Stimulated activated CD4-positive, alpha-beta T cell treated with anti-CD3 and anti-CD28 coated beads, Interleukin-15, amount 100 ng/mL, for 1 hour (primary cell): ENCODE measurements around the gene MYO7B.

ENCODE experiments used
- DNase-seq, 2 donors: peaks; one replicate each; pipeline ENCODE4 v3.0.0-alpha.2; 2020; ENCODE audit warnings: low read depth in 1 of 2, low spot score in 1 of 2

The MYO7B gene

GRCh38 chr2:127635380-127636237, 100.1 kb downstream of the MYO7B start:
- no peak for DNase-seq

DNA sequence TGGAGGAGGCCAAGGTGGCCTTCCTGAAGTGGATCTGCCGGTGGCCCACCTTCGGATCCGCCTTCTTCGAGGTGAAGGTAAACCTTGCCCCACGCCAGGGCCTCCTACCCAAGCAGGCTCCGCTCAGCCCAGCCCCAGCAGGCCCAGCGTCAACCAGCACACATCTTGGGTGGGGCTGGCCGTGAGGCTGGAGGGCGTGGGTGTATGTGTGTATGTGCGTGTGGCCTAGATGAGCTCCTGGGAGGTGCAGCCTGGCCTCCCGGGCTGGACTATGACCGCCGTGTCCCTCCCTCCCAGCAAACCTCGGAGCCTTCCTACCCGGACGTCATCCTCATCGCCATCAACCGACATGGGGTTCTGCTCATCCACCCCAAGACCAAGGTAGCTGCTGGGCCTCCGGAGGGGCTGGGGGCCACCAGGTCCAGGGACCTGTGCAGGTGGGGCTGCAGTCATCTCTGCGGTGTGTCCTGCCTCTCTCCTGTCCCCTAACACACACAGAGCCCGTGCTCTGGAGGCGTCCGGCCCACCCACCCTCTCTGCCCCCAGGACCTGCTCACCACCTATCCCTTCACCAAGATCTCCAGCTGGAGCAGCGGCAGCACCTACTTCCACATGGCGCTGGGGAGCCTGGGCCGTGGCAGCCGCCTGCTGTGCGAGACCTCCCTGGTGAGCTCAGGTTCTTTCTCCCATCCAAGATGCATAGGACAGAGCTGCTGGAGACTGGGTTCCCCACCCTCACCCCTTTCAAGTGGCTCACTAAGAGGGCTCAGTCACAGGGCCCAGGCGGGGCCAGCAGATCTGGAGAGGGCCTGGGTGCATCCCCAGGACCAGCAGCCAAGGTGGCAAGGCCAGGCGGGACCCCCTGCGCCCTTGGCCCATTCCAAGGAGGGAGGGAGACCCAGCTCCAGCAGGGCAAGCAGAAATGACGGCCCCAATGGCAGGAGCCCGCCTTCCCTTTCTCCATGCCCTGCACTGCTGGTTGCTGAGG, 101.1 kb downstream of the MYO7B start:
- no peak for DNase-seq

GRCh38 chr2:127637236-127637630, 101.8 kb downstream of the MYO7B start:
- DNase-seq: no peak

- DNase-seq: no peak
Observed at GRCh38 chr2:127637725-127638252, 102.3 kb downstream of the MYO7B start.

DNA sequence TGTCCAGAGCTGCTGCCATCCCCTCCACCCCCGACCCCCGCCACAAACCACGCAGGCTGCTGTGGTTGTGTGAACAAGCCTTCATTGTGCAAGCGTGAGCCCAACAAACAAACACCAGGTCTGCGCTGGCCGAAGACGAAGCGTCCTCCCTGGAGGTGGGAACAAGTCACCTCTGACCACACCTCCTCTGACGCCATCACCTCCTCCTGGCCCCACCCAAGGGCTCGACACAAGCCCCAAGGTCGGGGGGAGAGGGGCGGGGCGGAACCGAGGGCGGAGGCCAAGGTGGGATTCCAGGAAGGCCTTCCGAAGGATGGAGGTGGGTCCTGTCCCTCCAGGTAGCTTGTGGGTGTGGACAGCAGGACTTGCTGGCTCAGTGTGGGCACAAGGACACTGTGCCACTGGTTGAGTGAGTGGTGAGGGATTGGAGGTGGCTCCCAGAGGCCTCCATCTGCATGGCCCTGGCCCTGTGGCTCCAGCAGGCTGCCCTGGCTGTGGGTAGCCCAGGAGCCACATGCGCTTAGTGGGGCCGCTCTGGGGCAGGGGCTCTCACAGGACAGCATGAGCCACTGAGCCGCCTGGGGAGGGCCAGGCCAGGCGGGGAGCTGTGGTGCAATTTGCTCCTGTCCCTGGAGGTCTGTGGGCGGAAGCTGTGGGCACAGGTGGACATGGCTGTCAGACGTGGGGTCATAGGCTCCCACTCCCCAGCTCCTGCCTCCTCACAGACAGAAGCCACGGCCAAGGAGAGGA, 103.1 kb downstream of the MYO7B start:
- no peak for DNase-seq

DNA sequence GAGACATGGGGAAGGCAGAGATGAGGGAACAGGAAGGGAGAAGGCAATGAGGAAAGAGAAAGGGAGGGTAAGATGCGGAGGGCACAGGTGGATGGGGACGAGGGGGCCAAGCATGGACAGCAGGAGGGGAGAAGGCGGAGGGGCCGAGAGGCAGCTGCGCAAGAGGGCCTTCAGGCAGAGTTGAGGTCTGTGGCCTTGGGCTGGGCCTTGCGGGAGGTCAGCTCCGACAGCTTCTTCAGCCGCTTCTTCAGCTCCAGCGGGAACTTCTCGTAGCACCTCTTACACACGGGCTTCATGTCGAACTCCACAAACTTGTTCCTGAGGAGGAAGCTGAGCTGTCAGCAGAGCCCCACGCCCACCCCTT, 103.6 kb downstream of the MYO7B start:
- DNase-seq: no peak

DNA sequence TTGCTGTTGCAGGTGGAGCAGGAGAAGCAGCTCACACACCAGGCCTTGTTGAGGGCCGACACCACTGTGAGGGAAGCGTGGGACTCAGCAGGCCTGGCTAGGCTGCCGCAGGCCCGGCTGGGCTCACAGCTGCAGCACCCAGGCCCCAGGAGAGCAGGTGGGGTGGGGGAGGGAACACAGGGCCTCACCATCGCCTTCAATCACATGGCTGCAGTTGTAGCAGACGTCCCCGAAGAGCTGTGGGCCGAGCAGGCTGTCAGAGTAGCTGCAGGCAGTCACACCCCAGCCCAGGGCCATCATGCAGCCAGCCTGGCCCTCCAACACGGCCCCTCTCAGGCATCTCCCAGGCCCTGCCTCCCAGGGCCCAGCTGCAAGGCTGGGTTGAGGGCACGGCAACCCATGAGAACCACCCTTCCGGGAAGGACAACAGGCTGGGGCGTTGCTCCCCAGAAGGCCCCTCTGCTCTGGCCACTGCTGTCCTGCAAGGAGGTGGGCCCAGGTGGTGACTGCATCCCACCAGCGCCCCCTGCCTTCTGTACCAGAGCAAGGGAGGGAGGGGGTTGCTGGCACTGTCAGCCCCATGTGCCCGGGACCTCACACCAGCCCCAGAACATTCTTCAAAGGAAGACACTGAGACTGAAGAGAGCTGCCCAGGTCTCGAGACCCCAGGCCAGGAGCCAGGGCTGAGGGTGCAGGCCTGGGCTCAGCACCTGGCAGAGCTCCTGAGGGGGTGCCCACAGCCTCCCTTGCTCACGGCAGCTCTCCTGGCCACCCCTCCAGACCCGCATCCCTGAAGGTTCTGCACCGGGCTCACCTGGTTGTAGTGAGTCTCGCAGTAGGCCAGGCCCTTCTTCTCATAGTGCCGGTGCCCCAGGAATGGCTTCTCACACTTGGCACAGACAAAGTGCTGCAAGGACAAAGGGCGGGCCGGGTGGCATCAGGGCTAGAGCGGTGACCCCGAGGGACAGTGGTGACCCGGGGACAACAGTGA, 104.9 kb downstream of the MYO7B start:
- DNase-seq: no peak

DNA sequence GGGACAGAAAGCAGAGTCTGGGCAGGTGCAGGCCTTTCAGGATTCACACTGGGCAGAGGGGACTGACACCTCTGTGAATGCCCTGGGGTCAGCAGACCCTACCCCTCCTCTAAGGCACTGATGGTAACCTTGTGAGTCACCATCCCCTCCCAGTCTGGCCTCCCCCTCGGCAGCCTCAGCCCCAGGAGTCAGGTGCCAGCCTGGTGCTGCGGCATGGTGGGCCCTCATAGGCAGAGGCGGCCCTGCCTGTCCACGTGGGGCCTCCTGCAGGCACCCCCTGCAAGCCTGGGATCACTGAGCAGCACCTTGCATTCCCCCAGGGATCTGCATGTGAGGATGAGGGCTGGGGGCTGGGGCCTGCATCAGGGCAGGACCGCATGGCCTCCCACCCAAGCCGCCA, 105.7 kb downstream of the MYO7B start:
- DNase-seq: no peak

DNA sequence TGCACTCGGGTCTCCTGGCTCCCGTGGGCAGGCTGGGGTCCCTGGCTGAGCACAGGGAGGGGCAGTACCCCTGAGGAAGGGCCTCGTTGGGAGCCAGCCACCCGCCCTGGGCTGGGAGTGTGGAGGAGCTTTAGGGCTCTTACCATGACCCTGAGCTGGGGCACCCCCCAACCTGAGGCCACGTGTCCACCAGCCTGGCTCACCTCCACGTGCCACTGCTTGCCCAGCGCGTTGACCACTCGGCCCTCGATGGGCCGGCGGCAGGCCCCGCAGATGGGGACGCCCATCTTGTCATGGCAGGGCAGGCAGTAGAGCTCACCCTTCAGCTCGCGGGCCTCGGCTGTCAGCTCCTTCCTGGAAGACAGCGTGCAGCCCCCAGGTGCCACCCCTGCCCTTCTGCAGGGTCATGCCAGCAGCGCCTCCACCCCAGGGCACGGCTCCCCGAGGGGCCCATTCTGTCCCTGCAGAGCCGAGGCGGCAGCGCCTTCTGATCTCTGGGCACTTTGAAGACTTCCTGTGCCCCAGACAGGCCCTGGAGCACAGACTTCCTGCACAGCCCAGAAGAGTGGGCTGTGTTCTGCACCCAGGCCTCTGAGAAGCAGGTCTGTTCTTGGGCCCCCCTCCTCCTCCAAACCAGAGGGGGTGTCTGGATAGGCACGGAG, 106.5 kb downstream of the MYO7B start:
- peak in 1 of 2 donors; percentile 30 for DNase-seq

- no peak for DNase-seq
Observed at GRCh38 chr2:127642706-127643438, 107.4 kb downstream of the MYO7B start.

GRCh38 chr2:127643439-127644065, 108.1 kb downstream of the MYO7B start:
- no peak for DNase-seq

GRCh38 chr2:127644066-127645025, 108.9 kb downstream of the MYO7B start:
- no peak for DNase-seq

DNA sequence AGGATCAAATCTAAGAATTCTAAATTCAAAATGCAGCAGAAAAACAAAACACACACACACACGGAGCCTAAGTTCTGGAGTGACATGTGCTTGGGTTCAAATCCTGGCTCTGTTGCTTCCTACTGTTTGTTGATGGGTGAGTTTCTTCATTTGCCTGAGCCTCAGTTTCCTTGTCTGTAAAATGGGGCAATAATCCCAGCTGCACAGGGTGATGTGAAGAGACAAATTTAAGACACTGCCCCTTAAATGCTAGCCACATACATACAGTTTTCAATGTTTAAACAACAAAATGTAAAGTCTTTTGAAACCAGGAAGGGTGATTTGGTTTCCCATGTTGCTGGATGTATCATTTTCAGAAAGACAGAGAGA, 109.5 kb downstream of the MYO7B start:
- no peak for DNase-seq

DNA sequence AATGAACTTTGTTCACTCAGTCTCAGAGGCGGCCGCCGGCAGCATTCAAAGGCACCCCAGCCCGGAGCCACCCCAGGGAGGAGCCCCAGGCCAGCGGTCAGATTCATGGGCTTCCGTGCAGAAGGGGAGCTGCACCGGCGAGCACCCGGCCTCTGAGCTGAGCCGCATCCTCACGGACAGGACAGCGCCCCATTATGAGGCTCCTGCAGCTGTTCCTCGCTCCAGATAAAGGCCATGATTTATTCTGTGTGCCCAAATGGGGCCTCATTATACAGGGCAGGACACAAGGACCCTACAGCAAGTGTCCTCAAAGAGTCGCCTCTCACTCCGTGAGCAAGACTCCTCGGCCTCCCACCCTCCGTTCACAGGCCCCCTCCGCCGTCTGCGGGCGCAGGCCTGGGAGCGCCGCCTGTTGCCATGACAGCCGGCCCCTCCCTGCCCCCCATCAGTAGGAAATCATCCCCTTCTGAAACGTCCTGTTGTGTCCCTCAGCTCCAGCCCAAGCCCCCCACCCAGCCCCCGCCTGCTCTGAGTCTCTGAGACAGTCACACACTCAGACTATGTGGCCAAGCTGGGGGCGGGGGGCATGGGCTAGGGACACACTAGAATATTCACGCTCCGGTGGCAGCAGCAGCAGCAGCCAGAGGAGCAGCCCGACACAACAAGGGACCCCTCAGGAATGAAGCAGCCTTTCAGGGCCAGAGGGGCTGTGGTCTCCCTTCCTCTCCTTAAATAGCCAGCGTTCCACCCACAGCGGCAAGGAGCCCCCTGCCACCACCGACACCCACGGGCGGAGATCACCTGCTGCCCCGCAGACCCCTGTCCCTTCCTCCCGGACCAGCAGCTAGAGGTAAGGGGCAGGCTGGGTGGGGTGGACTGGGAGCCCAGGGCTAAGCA, 110.2 kb downstream of the MYO7B start, which contains the start of gene GPR17:
TSS of gene GPR17 (plus strand) at position 759 of the 897 bp plus-strand sequence. CDS start 4,583 bp downstream, outside the sequence.
- DNase-seq: no peak

DNA sequence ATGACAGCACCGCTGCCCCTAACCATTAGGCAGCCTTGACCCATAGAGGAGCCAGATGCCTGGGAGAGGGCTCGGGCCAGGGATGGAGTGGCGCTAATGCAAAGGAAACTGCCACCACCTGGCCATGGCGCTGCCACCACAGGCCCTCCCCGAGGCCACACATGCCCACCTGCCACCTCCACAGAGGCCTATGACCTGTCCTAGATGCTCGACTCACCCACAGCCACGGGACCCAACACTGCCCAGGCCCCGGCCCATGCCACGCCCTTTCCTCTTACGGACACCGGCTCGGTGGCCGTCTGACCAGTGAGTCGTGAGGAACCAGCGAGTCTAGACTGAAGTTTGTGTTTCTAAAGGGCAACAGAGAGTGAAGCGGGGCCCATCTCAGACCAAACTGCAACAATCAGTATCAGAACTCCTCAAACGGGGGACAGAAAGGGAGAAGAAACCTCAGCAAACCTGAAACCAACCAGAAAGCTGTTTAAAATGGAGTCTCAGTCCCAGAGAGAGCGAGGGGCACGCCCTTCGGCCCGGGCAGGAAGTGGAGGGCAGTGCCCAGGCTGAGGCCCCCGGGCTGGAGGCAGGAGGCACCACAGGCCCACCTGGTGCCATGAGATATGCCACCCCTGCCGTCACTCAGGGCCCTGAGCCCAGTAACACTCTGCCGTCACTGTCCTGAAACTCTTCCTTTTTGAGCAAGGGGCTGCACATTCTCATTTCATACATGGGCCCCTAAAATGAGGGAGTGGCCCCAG, 111.2 kb downstream of the MYO7B start:
- DNase-seq: no peak
